ENCODE data around the gene BRD2.

Gene BRD2

DNA sequence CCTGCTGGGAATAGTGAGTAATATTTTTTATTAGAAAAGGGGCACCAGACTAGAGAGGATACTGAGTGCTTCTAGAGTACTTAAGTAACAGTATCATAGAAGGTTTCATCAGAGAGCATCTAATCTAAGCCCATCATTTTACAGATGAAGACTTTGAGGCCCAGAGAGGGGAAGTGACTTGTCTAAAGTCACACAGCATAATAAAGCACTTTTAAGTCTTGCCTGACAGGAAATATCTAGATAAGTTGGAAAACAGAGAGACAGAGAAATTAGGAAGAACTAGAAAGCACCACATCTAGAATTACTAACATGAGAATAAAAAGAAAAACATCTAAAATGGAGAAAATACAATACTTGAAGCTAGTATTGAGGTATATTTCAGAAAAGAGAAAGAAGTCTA is 21.5 kb upstream of the BRD2 start:
- in situ Hi-C loops (cut with MboI; ENCODE audit: low pct_unique_long_range_greater_than_20kb, low sequenced_read_pairs): no loop called here

DNA sequence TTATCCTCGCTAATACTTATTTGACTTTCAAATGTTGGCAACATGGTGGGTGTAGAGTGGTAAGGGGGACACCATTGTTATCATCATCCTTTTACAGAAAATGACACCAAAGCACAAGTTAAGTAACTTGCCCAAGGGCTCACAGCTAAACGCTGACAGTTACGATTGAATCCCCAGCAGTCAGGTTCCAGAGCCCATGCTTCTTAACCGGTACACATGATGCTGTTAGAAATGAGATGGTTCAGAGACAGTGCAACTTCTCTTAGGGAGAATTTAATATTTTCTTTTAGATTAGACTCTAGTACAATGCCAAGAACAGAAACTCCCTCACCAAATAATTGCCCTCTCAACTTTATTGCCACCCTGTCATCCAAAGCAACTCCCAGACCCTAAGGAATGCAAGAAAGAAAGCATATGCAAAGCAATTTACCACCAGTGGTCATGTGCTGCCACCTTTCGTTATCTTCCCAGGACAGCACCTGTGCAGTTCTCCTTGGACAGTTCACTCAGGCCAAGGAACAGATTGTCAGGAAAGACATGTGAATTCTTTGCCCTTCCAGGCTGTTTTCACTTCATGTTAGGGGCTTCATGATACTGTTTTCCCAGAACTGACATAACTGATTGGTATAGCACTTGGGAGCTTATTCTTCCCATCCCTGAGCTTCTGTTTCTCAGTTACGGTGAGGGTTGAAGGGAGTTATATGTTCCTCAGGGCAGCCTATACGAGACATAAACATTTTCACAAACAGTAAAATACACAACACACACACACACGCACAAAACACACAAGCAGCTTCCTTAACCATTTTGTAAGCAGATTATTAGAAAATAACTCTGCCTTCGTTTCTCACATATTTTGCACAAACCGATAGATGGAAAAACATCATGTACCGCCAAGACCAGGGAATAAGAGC is 20.6 kb upstream of the BRD2 start:
- peak; percentile 67 for DNase-seq
- in situ Hi-C loops (cut with MboI; ENCODE audit: low pct_unique_long_range_greater_than_20kb, low sequenced_read_pairs): no loop called here

More for the DNA sequence above, 21.5 kb upstream of the BRD2 start:
- no peak for DNase-seq

DNA sequence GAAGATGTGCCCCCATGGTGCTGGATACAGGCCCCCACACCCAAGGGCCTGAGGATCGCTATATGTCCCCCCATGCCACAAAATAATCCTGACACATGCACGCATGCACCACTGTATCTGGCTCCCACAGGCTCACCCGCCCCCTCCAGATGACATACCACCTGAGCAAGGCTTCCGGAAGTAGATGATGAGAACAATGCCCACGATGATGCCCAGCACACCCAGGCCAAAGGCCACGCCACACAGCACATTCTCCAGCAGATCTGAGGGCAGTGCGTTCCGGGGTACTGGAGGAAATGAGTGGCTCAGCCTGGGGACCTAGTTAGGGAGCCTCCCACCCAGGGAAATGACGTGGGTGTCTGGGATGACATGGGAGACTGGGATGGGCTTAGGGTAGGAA is 19.3 kb upstream of the BRD2 start:
- in situ Hi-C loops (cut with MboI; ENCODE audit: low pct_unique_long_range_greater_than_20kb, low sequenced_read_pairs): no loop called here

DNA sequence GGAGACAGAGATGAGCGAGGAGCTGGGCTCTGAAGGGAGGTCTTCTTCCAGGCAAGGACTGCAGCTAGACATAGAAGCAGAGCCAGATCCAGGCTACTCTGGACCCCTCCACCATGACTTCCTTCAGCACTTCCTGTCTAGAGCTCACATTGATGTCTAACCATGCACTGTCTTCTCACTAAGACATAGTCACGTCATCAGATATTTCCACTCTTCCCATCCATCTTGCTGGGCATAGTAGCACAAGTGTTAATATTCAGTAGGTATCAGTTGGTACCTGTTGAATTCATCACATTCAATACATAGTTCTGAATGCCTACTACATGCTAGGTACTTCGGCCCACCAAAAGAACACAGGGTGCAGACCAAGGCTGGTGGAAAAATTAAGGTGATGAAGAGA is 18.4 kb upstream of the BRD2 start:
- in situ Hi-C loops (cut with MboI; ENCODE audit: low pct_unique_long_range_greater_than_20kb, low sequenced_read_pairs): no loop called here
- DNase-seq: no peak

More for the DNA sequence above, 19.3 kb upstream of the BRD2 start:
- DNase-seq: no peak

DNA sequence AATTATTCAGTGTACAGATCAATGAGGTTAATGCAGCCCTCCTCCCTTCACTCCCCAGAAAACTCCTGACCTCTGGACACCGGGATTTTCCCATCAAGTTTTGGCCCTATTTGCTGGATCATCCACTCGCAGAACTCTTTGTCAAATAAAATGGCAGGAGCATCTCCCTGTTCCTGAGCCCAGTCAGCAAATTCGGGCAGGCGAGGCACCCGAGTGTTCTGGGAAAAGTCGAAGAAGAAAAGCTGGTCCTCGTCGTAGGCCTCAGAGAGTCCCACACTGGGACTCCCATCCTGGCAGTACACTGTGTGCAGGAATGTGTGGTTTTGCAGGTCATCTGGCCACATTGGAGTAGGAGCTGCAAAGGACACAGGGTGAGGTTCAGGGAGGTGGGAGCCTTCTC is 17.9 kb upstream of the BRD2 start:
- in situ Hi-C loops (cut with MboI; ENCODE audit: low pct_unique_long_range_greater_than_20kb, low sequenced_read_pairs): no loop called here
- no peak for DNase-seq

DNA sequence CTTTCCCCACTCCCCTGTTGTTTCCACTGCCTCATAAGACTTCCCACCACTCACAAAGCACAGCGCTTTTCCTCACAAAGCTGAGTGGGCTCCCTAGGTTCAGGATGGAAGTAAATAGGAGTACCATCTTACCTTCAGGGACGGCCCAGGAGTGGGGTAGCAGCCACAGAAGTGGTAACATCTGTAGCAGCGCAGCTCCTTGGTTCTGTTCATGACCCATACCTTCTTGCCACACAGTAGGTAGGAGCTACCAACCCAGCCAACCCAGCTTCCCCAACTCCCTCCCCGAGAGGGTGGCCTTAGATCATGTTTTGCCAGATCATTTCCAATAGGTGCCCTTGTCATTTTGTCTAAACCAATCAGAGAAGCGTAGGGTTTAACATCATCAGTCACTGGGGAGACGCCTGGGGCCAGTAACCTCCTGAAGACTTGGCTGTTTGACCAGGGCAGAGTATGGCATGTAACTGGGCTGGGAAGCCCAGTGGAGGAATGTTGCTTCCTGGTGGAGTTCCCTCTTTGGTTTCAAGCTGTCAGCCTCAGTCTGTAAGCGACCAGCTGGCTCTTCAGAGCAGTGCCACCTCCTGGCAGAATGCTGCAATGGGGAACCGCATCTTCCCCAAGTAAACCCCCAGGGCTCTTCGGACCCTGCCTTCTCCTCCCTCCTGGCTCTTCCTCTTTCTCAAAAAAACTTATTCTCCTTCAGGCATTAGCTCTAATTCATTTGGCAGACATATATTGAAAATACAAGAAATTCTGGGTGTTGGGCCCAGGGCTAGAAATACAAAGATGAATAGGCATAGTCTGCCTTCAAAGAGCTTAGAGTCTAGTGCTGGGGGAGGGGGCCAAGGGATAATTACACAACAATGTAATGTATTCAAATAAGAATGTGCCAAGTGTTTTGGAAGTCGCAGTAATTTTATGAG is 15.3 kb upstream of the BRD2 start, which contains the start of gene HLA-DMA:
Gene HLA-DMA (minus strand): TSS at position 281 of the 923 bp plus-strand sequence. CDS start 61 bp downstream, at position 220.
- in situ Hi-C loops (cut with MboI; ENCODE audit: low pct_unique_long_range_greater_than_20kb, low sequenced_read_pairs): no loop called here
- peak; percentile 98 for DNase-seq

DNA sequence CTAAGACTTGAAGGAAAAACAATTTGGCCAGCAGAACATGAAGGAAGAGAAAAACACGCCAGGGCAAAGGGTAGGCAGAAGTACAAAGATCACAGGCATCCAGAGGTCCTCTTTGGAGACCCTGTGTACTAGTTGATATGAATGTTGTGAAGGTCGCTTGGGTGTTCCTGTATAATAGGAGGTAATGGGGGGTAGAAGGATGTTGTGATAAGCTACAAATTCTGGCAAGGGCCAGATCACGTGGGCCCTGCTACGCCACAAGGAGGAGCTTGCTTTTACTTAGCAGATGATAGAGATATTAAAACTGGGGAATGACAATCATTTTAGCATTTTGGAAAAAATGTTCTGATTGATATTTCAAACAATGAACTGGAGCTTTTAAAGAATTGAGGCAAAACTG is 14.6 kb upstream of the BRD2 start:
- in situ Hi-C loops (cut with MboI; ENCODE audit: low pct_unique_long_range_greater_than_20kb, low sequenced_read_pairs): no loop called here
- no peak for DNase-seq

DNA sequence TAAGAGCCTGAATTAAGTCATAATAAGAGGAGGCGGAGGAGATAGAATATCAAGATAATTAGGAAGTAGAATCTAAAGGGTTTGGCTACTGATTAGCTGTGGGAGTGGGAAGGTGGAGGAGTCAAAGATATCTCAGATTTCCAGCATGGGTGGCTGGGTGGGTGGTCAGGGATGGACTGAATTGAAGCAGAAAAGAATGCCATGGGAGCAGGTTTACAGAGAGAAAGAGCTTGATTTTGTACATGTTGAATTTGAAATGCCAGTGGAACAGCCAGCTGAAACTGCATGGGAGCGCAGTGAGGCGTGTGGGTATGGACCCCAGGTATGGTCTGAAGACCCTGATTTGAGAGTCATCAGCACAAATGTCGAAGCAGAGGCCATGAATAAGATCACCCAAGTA is 14.1 kb upstream of the BRD2 start:
- DNase-seq: no peak
- in situ Hi-C loops (cut with MboI; ENCODE audit: low pct_unique_long_range_greater_than_20kb, low sequenced_read_pairs): no loop called here

DNA sequence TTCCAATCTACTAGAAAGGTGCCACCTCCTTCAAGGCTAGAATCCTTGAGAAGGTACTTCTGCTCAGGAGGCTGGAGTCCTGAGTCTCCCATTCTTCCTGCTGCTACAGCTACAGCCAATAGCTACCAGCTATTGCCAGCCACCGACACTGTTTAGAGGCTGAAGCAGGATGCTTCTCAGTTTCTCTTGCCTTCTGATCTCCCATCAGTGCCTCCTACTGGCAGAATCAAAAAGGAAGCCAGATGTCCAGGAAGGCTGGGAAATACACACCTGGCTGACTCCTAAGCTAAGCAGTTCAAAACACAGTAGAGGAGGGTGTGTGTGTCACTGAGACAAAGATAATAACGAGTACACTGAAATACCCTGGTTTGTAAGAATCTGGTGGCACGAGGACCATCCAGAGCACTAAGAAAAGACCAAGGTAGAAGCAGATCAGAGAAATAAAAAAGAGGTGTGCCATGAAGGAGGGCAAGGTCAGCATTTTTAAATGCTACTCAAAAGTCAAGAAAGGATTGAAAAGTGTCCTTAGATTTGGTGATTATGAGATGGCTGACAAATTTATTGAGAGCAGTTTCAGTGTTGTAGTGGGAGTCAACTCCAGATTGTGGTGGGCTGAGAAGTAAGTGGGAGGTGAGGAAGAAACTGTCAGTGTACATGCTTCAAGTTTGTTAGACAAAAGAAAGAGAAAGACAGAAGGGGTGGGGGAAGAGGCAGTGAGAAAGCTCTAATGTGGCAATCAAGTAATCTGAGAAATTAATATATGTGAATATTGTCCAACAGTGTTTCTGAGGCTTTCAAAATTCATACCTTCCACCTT is 13.2 kb upstream of the BRD2 start:
- in situ Hi-C loops (cut with MboI; ENCODE audit: low pct_unique_long_range_greater_than_20kb, low sequenced_read_pairs): no loop called here
- peak; percentile 56 for DNase-seq

DNA sequence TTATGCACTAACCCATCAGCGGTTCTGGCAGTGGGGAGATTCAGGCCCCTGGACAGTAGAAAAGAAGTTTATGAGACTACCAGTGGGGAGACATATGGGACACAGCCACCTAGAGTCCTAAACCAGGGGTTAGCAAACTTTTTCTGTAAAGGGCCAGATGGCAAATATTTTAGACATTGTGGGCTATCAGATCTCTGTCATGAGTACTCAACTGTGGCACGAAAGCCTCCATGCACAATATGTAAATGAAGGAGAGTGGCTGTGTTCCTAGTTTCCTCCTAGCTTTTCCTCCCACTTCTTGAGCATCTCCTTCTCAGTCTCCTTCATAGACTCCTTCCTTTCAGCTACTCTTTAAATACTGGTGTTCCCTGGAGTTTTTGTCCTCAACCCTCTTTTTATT is 12.2 kb upstream of the BRD2 start:
- in situ Hi-C loops (cut with MboI; ENCODE audit: low pct_unique_long_range_greater_than_20kb, low sequenced_read_pairs): no loop called here
- DNase-seq: no peak

DNA sequence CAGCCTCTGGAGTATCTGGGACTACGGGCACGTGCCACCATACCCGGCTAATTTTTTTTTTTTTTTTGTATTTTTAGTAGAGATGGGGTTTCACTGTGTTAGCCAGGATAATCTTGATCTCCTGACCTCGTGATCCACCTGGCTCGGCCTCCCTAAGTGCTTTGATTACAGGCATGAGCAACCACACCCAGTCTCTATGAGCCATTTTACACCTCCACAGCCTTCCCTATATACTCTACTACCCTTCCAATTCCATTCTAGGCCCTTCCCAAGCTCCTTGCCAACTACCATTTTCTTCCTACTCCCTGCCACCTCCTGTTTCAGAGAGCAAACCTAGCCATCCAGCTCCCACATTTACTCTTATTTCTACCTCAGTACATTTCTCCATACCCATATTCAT is 7.8 kb upstream of the BRD2 start:
- in situ Hi-C loops (cut with MboI; ENCODE audit: low pct_unique_long_range_greater_than_20kb, low sequenced_read_pairs): no loop called here
- no peak for DNase-seq

DNA sequence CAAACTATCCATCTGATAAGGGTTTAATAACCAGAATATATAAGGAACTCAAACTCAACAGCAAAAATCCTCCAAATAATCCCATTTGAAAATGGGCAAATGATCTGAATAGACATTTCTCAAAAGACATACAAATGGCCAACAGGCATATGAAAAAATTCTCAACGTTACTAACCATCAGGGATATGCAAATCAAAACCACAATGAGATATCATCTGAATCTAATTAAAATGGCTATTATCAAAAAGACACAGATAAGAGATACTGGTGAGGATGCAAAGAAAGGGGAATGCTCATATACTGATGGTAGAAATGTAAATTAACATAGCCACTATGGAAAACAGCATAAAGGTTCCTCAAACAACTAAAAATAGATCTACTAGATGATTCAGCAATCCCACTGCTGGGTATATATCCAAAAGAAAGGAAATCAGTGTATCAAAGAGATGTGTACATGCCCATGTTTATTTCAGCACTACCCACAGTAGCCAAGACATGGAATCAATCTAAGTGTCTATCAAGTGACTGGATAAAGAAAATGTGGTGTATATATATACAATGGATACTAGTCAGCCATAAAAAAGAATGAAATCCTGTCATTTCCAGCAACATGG is 6.1 kb upstream of the BRD2 start:
- in situ Hi-C loops (cut with MboI; ENCODE audit: low pct_unique_long_range_greater_than_20kb, low sequenced_read_pairs): no loop called here
- no peak for DNase-seq

DNA sequence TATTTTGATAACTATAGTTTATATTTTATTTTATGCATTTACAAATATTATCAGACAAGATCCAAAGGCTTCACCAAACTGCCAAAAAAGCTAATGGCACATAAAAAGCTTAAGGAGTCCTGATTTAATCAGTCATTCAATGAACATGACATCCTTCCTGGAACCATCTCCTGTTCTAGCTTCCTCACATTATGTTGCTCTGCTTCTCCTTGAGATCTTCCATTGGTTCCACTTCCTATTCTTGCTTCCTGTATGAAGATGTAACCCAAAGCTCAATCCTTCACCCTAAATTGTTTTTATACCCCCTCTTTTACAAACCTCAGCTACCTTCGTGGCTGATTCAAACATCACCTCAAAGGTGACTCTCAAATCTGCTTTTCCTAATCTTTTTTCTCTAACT is 4.5 kb upstream of the BRD2 start:
- DNase-seq: no peak
- in situ Hi-C loops (cut with MboI; ENCODE audit: low pct_unique_long_range_greater_than_20kb, low sequenced_read_pairs): no loop called here

DNA sequence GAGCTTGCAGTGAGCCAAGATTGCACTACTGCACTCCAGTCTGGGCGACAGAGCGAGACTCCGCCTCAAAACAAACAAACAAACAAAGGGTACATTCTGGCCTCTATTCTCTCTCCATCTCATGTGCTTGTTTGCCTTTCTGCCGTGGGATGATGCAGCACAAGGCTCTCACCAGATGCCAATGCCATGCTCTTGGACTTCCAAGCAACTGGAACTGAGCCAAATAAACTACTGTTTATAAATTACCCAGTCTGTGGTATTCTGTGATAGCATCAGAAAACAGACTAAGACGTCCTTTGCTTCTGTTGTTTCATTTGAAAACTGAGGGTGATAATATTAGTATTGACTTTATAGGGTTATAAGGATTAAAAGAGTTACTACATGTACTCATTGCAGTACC is 3.6 kb upstream of the BRD2 start:
- in situ Hi-C loops (cut with MboI; ENCODE audit: low pct_unique_long_range_greater_than_20kb, low sequenced_read_pairs): no loop called here
- DNase-seq: no peak

DNA sequence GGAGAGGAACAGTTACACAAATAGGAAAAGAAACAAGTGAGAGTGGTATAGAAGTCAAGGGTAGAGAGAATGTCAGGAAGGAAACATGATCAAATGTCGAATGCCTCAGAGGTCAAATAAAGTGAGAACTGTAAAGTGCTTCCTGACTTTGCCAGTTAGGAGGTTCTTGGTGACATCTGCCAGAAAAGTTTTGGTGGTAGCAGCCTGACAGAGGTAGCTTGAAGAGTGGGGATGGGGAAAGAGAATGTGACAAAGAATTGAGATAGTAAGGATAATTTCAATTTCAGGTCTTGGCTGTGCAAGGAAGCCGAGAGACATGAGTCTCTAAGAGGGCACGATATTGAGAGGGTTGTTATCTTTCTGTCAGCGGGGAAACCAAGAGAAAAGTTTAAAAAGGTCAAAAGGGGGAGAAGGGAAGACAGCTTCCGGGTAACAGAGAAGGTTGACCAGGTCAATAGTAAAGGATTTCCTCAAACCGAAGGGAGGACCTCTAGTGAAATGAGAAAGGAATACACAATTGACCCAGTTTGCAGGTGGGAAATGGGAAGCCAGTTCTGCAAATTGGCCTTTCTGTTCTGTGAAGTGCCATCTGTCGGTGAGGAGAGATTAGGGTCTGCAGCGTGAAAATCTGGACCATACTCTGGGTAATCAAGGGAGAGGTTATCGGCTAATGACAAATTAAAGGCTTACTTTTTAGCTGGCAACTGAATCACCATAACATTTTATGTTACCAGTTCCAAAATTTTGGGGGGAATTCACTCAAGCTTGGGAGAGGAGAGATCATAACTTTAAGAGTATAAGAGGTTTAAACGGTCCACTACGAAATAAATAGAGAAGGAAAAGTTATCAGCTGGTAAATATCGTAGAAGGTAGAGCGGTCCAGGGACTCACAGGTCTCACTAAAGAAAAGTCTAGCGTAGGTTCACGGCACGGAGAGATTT is 973 bp upstream of the BRD2 start:
- DNase-seq: peak; percentile 65
- in situ Hi-C loops (cut with MboI; ENCODE audit: low pct_unique_long_range_greater_than_20kb, low sequenced_read_pairs): no loop called here

DNA sequence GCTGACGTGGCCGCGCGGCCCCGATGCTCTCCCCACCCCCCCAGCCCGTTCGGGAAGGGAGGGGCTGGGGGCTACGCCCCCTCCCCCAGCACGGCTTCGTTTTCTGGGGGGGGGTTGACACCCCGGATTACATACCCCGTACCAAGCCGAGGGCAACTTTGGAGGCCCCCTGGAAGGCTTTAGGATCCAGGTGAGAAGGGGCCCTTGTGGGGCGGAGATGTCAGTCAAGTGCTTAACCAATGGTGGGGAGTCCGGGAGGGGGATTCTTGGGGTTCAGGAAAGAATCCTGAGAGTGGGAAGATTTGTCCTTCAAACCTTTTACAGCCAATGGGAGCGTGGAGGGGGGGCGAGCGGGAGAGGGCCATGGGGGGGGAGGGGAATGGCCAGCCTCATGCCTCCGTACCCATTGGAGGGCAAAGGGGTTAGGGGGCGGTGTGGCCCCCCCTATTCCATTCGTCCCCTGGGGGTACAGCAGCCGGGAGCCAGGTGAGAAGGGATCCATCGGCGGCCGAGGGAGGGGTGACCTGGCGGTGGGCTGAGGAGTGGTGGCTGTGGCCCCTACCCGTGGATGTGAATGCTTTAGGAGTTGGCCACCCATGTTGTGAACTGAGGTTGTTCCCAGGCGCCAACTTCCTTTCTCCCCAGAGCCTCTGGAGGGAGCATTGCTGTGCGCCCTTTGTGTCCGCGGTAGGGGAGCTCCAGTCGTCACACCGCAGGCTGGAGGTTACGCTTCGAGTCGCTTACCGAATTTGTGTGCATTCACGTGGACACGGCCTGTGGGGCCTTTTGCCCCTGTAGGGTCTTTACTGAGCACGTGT is 682 bp downstream of the BRD2 start:
- peak; percentile 52 for DNase-seq
- in situ Hi-C loops (cut with MboI; ENCODE audit: low pct_unique_long_range_greater_than_20kb, low sequenced_read_pairs): no loop called here
